IPS DF 19.7 (cell line): ENCODE data around the gene RAPGEF2.
A peak's percentile ranks its signal among the peaks of the same experiment; 100 is the strongest.

ENCODE experiments used
- DNase-seq: peaks from one replicate; pipeline ENCODE4 v3.0.0-alpha.2; 2013; ENCODE audit warnings: low read depth, low spot score

RAPGEF2 gene

GRCh38 chr4:159308566-159309340 lies 205.9 kb downstream of the RAPGEF2 start:
- no peak for DNase-seq

- DNase-seq = no peak
Observed at GRCh38 chr4:159312236-159312635, 209.4 kb downstream of the RAPGEF2 start.

DNA sequence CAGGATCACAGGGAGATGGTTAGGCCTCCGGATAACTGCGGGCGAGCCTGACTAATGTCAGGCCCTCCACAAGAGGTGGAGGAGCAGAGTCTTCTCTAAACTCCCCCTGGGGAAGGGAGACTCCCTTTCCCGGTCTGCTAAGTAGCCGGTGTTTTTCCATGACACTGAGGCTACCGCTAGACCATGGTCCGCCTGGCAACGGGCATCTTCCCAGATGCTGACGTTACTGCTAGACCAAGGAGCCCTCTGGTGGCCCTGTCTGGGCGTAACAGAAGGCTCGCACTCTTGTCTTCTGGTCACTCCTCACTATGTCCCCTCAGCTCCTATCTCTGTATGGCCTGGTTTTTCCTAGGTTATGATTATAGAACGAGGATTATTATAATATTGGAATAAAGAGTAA lies 213.0 kb downstream of the RAPGEF2 start:
- peak; percentile 67 for DNase-seq

DNA sequence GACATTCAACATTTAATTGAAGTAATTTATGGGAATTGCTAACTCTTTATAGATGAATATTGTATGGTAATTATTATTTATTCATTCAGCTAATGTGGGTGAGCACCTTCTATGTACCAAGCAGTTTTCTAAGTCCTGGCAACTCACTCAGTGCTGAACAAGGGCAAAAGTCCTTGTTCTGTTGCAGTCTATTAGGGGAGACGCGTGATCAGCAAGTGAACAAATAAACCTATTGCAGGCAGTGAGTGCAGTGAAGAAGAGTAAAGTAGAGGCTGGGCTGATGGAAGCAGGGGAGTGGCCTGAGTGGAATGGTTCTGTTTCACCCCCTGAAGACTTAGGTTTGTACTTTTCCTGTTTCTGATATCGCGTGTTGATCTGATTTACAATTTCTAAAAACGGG lies 214.3 kb downstream of the RAPGEF2 start:
- no peak for DNase-seq

- DNase-seq = no peak
Observed at GRCh38 chr4:159319027-159319426, 216.1 kb downstream of the RAPGEF2 start.

GRCh38 chr4:159326480-159326879 lies 223.6 kb downstream of the RAPGEF2 start:
- no peak for DNase-seq

DNA sequence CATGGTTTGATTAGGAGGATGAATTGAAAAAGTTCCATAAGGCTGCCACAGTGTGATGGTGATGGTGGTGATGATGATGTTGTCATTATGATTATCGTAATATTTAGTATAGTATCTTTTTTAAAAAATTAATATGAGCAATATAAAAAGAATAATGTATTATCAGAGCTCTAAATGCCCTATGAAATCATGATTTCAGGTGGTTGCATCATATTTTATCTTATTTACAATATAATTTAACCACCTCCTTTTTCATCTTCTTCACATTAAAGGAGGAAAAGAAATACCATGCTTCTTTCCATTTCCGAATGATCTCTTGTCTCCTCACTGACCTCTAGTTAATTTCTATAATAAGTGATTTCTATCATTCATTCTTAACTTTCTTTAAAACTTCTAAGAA lies 225.9 kb downstream of the RAPGEF2 start:
- DNase-seq = no peak

- DNase-seq = no peak
Observed at GRCh38 chr4:159334461-159334860, 231.6 kb downstream of the RAPGEF2 start.

DNA sequence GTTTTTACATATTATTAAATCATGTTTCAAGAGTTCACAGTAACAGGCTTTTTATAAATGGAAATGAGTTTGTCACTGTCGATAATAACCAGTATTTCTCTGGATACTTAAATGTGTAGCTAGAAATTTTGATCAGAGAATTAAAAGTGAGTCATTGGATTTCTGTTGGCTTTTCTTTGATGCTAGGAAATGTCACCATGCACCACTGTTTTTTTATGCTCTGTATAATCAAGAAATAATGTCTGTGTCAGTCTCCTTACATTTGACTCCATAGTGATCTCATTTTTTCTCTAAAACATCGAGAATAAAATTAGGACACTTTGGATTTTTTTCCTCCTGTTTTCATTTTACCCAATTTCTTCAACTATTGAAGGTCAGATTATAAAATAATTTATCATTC lies 234.2 kb downstream of the RAPGEF2 start:
- DNase-seq = no peak

GRCh38 chr4:159341522-159341921 lies 238.6 kb downstream of the RAPGEF2 start:
- DNase-seq = no peak

GRCh38 chr4:159342374-159342773 lies 239.5 kb downstream of the RAPGEF2 start:
- DNase-seq = no peak

- DNase-seq = no peak
Observed at GRCh38 chr4:159343116-159343515, 240.2 kb downstream of the RAPGEF2 start.

DNA sequence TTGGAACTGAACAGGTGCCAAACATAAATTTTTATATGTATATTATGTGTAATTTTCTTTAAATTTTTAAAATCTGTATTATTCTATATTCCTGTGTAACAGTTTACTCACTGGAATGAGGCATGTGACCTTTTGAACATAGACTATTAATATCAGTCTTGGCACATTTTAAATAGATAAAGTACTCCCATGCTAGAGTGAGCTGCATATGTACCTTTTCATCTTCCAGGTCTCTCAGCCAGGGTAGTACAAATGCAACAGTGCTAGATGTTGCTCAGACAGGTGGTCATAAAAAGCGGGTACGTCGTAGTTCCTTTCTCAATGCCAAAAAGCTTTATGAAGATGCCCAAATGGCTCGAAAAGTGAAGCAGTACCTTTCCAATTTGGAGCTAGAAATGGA lies 242.0 kb downstream of the RAPGEF2 start:
- no peak for DNase-seq

- no peak for DNase-seq
Observed at GRCh38 chr4:159346681-159347080, 243.8 kb downstream of the RAPGEF2 start.

GRCh38 chr4:159347813-159348212 lies 244.9 kb downstream of the RAPGEF2 start:
- DNase-seq = no peak

- no peak for DNase-seq
Observed at GRCh38 chr4:159349332-159349731, 246.5 kb downstream of the RAPGEF2 start.

GRCh38 chr4:159352609-159353008 lies 249.7 kb downstream of the RAPGEF2 start:
- no peak for DNase-seq

DNA sequence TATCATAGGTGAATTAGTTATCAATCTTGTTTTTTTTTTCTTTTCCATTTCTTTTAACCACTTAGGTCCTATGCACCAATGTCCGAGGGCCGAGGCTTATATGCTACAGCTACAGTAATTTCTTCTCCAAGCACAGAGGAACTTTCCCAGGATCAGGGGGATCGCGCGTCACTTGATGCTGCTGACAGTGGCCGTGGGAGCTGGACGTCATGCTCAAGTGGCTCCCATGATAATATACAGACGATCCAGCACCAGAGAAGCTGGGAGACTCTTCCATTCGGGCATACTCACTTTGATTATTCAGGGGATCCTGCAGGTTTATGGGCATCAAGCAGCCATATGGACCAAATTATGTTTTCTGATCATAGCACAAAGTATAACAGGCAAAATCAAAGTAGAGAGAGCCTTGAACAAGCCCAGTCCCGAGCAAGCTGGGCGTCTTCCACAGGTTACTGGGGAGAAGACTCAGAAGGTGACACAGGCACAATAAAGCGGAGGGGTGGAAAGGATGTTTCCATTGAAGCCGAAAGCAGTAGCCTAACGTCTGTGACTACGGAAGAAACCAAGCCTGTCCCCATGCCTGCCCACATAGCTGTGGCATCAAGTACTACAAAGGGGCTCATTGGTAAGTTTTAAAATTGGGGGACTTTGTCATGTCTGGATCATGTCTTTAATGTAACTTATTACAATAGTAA lies 250.7 kb downstream of the RAPGEF2 start:
- DNase-seq = no peak

GRCh38 chr4:159355466-159355865 lies 252.6 kb downstream of the RAPGEF2 start:
- no peak for DNase-seq

- no peak for DNase-seq
Observed at GRCh38 chr4:159357350-159357749, 254.5 kb downstream of the RAPGEF2 start.

- no peak for DNase-seq
Observed at GRCh38 chr4:159358226-159358625, 255.3 kb downstream of the RAPGEF2 start.

DNA sequence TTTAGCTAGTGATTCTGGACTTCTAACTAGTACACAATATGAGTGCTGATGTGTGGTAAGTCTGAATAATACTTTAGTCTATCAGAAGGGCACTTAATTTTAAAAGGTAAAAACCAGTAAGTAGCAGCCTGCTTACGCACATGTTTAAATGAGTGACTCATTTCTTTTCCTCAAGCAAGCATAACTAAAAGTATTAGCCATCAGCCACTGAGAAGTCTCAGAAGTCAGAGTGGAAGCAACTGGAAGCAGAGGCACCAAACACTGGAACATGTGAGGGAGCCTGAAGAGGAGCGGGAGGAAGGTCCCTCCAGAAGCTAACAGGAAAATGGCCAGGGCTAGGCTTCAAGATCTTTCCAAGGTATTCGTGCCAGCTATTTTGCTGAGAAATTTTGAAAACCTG lies 257.7 kb downstream of the RAPGEF2 start:
- no peak for DNase-seq

DNA sequence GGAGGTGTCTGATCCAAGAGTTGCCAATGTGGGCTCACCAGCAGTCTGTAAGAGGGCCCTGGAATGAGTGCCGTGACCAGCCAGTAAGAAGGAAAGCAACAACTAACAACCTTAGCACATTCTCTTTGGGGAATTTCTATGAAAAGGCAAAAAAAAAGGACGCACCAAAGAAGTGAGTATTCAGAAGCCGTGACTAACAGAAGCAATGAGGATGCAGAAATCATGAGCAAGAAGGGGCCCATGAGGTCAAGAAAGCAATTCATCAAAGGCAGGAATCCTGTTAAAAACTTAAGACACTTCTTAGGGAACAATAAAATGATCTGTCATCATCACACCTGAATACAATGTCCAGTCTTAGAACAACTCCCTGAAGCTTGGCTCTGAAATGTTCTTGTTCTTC lies 260.5 kb downstream of the RAPGEF2 start:
- DNase-seq = no peak
